Right lobe of liver (tissue), 6 donors: Measurements from ENCODE around the gene CDH12. TPM values are rescaled to one million over a fixed set of nuclear protein-coding genes. Genes with fewer than 3 reads are reported as not detected.

Experiments used
- ATAC-seq, 4 donors: fragments of 200-7000 bp; cut with Tn5 transposase; one replicate each; pipeline ENCODE4 v1.9.1; 2020; ENCODE audit warnings: mild to moderate bottlenecking in 4 of 4, moderate library complexity in 4 of 4
- DNase-seq, 3 donors: peaks; one replicate each; pipeline ENCODE4 v3.0.0-alpha.2; 2020
- H3K27ac ChIP-seq, 3 donors: fragments of 200-600 bp; one replicate each; pipeline ENCODE4 v1.8.0; 2022
- H3K27me3 ChIP-seq, 2 donors: fragments of 200-600 bp; one replicate each; pipeline ENCODE4 v1.8.0; 2022
- H3K36me3 ChIP-seq, 4 donors: fragments of 200-600 bp; sonication (generic) in 1 of 4; one replicate each; pipeline versions ENCODE4 v1.5.1 to v1.8.0; 2017 to 2022; ENCODE audit warnings: control low read depth in 1 of 4
- H3K4me1 ChIP-seq, 4 donors: fragments of 200-600 bp; sonication (generic) in 1 of 4; one replicate each; pipeline versions ENCODE4 v1.5.1 to v1.8.0; 2017 to 2022; ENCODE audit warnings: control low read depth in 1 of 4
- H3K4me3 ChIP-seq, 3 donors: fragments of 200-600 bp; one replicate each; pipeline ENCODE4 v1.8.0; 2022
- H3K9me3 ChIP-seq, 4 donors: fragments of 200-600 bp; sonication (generic) in 1 of 4; one replicate each; pipeline versions ENCODE4 v1.5.1 to v1.8.0; 2017 to 2022; ENCODE audit warnings: control low read depth in 1 of 4
- POLR2A ChIP-seq: fragments of 450-650 bp; IDR thresholded peaks from one replicate; pipeline ENCODE4 v1.6.1; 2017; ENCODE audit warnings: antibody characterized with exemption, mild to moderate bottlenecking
- WGBS: methylation state at CpG from one replicate; pipeline ENCODE4 v1.1.6; 2018; ENCODE audit warnings: low coverage, low lambda C conversion rate; ENCODE audit not compliant: insufficient coverage; ENCODE audit errors: missing lambda C conversion rate; 5-methylcytosine and 5-hydroxymethylcytosine counted together
- intact Hi-C, 2 donors: fragments of 100-400 bp; cut with DNase I; formaldehyde crosslinking; loops; one replicate each; pipeline versions ENCODE4 v1.11.2 to v1.14.1; 2022
- total RNA-seq, 6 experiments: library from RNA; depleted of rRNA in 2 of 6; stranded (reverse); fragments of >200 nt in 2 of 6; fragmentation: NEBNext Ultra II Directional in 3 of 6; extraction: Animal tissue kit (Norgen Biotek cat#: 25700) in 3 of 6; gene quantifications; one replicate each; pipeline versions ENCODE4 v1.1.0 to v1.2.4, GENCODE V29; 2016 to 2023
- TF ChIP-seq, protein P1 (sequence below), 4 donors: fragments of 200-600 bp in 3 of 4; fragments of 450-650 bp in 1 of 4; IDR thresholded peaks; one replicate each; pipeline versions ENCODE4 v1.5.1 to v1.8.0; 2016 to 2022; ENCODE audit warnings: antibody characterized with exemption in 4 of 4, mild to moderate bottlenecking in 2 of 4
- donor health status: DM: no; HTN: yes; CAD: no.
- donor health status: DM: no; HTN: no; CAD: no.
- donor health status: DM: no; HTN: no; CAD: no.
- donor health status: DM: no; HTN: yes; CAD: no.
- donor health status: DM: no; HTN: yes; CAD: no.

The CDH12 gene
- total RNA-seq, 6 experiments from 2014 or later = 0.42 to 1.0 (median 0.77) TPM; not detected in 3

DNA sequence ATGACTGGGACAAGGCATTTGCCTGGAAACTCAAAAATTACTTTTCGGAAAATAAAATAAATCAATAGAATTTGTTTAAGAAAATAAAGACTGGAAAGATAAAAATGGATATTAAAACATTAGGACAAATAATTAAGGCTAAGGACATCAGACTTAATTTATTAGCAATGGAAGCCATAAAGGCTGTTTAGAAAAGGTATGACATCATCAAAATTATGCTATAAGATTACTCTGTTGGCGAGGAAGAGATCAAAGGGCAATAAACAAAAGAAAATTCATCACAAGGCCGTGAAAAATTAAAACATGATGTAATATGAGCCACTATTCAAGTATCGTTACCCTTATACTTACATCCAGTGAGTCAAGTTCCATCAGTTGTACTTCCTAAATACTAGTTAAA is 2.7 kb upstream of the CDH12 start:
- Histone ChIP-seq H3K4me3 (no peak overlapping the region), H3K27me3 (no peaks in the 10 kb centered on the region), H3K4me1 (no peaks in the 10 kb centered on the region), H3K27ac (no peak overlapping the region), H3K36me3 (no peaks in the 10 kb centered on the region), H3K9me3 (no peaks in the 10 kb centered on the region)
- intact Hi-C loops = no loop called here
- 45% methylated on average over 4 of the region's 4 CpGs for WGBS
- DNase-seq (no peak), ATAC-seq (no peak)
- no peak for TF ChIP-seq POLR2A
- TF ChIP-seq, protein P1, sequence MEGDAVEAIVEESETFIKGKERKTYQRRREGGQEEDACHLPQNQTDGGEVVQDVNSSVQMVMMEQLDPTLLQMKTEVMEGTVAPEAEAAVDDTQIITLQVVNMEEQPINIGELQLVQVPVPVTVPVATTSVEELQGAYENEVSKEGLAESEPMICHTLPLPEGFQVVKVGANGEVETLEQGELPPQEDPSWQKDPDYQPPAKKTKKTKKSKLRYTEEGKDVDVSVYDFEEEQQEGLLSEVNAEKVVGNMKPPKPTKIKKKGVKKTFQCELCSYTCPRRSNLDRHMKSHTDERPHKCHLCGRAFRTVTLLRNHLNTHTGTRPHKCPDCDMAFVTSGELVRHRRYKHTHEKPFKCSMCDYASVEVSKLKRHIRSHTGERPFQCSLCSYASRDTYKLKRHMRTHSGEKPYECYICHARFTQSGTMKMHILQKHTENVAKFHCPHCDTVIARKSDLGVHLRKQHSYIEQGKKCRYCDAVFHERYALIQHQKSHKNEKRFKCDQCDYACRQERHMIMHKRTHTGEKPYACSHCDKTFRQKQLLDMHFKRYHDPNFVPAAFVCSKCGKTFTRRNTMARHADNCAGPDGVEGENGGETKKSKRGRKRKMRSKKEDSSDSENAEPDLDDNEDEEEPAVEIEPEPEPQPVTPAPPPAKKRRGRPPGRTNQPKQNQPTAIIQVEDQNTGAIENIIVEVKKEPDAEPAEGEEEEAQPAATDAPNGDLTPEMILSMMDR (IDR thresholded peaks at IDR 0.05) = no peak

DNA sequence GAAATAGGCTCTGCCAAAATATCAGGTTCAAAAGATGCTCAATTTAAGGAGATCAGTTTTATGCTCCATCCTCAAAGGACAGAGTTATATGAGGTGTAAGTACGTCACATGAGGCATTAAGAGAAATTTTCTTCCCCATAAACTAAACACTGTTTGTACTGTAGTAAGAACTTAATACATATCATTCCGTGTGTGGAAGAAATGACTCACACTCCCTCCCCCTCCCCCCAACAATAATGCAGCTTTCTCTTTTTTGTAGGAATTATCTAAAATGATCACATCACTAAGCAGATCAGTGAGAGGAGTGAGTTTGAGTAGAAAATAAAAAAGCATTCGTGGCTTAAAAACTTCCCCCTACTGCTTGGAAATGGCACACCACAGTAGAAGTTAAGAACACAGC is 2.2 kb downstream of the CDH12 start:
- no peak overlapping the region for H3K4me3 ChIP-seq
- WGBS = 46% methylated on average over 3 of the region's 3 CpGs
- no peaks in the 10 kb centered on the region for H3K9me3 ChIP-seq
- H3K4me1 ChIP-seq = no peaks in the 10 kb centered on the region
- H3K36me3 ChIP-seq = no peaks in the 10 kb centered on the region
- no peaks in the 10 kb centered on the region for H3K27me3 ChIP-seq
- no peak for ATAC-seq
- TF ChIP-seq, protein P1 (IDR thresholded peaks at IDR 0.05) = no peak
- no peak for TF ChIP-seq POLR2A
- no peak for DNase-seq
- intact Hi-C loops = no loop called here
- no peak overlapping the region for H3K27ac ChIP-seq

DNA sequence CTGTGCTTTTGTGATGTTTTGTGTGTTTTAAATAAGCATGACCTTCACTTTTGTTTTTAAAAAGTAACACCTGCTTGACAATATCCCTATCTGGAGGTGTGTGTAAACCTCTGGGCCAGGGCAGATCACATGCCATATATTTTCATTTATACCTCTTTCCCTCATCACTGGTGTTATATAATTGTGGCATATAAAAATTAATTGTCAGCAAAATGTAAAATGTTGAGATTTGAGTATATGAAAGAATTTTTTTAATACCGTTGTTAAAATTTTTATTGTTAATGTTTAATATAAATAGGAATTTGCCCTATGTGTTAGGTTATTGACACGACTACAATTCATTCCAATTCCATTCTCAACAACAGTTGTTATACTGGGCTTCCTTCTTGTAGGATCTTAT is 6.5 kb downstream of the CDH12 start:
- no peaks in the 10 kb centered on the region for H3K4me1 ChIP-seq
- no peak overlapping the region for H3K4me3 ChIP-seq
- ATAC-seq = no peak
- no peaks in the 10 kb centered on the region for H3K36me3 ChIP-seq
- TF ChIP-seq POLR2A = no peak
- TF ChIP-seq, protein P1 (IDR thresholded peaks at IDR 0.05) = no peak
- intact Hi-C loops = no loop called here
- no peak for DNase-seq
- no peaks in the 10 kb centered on the region for H3K27me3 ChIP-seq
- H3K9me3 ChIP-seq = no peaks in the 10 kb centered on the region
- no peak overlapping the region for H3K27ac ChIP-seq
- 37% methylated on average over 2 of the region's 2 CpGs for WGBS

DNA sequence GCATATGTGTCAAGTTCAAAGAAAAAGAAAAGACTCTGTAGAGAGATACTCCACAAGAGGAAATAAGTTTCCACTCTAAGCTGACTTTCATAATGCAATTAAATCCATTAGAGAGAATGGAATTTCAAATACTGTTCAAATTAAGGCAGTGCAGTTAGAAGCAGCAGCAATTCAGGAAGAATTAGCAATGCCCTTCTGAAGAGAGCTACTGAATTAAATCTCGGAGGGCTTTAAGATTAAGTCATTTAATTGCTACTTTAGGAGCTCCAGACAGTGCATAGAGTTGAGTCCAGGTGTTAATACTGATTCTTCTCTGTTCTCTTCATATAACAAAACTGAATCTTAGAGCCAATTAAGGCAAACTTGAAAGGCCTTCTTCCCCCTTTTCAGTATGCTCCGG is 8.5 kb downstream of the CDH12 start:
- H3K36me3 ChIP-seq = no peaks in the 10 kb centered on the region
- H3K27ac ChIP-seq = no peak overlapping the region
- ATAC-seq = no peak
- intact Hi-C loops = no loop called here
- WGBS = 48% methylated on average over 2 of the region's 2 CpGs
- no peaks in the 10 kb centered on the region for H3K27me3 ChIP-seq
- H3K4me3 ChIP-seq = no peak overlapping the region
- no peak for DNase-seq
- H3K4me1 ChIP-seq = no peaks in the 10 kb centered on the region
- TF ChIP-seq POLR2A = no peak
- TF ChIP-seq, protein P1 (IDR thresholded peaks at IDR 0.05) = no peak
- H3K9me3 ChIP-seq = no peaks in the 10 kb centered on the region

DNA sequence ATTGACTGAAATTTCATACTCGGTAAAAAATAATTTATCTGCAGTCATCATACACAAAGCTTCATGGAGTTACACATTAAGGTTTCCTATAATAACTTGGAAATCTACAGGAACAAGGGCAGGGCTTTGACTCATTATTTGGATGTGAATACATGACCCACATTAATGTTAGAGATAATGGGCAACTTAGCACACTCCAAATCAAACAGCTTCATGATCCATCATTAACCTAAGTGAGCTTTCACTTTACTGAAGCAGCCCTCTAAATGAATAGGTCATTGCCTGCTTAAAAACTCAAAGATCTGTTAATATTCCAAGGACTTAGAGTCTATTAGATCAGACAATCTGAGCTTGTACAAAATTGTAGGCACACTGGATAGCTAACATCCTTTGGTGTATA is 9.0 kb downstream of the CDH12 start:
- no peak for ATAC-seq
- H3K4me1 ChIP-seq = no peaks in the 10 kb centered on the region
- TF ChIP-seq POLR2A = no peak
- TF ChIP-seq, protein P1 (IDR thresholded peaks at IDR 0.05) = no peak

More for the DNA sequence above, 9.0 kb downstream of the CDH12 start:
- WGBS = 65% methylated on average over 1 of the region's 1 CpG
- Histone ChIP-seq H3K27me3 (no peaks in the 10 kb centered on the region), H3K36me3 (no peaks in the 10 kb centered on the region), H3K4me3 (no peak overlapping the region), H3K9me3 (no peaks in the 10 kb centered on the region), H3K27ac (no peak overlapping the region)
- intact Hi-C loops = no loop called here
- no peak for DNase-seq
